HG02852 (cell line): ENCODE results near the gene WDR81.
A peak's percentile ranks its signal among the peaks of the same experiment; 100 is the strongest.
"Not testable (repeated sequence)": the region's sequence is repeated elsewhere in the genome, so short reads cannot be mapped to it uniquely, and the experiment has no call there.

ENCODE experiments used
- ATAC-seq: cut with Tn5 transposase; IDR thresholded peaks from one replicate; pipeline ENCODE4 v1.9.1; 2021; ENCODE audit warnings: mild to moderate bottlenecking, moderate library complexity; ENCODE audit not compliant: unreplicated experiment

WDR81 gene

DNA sequence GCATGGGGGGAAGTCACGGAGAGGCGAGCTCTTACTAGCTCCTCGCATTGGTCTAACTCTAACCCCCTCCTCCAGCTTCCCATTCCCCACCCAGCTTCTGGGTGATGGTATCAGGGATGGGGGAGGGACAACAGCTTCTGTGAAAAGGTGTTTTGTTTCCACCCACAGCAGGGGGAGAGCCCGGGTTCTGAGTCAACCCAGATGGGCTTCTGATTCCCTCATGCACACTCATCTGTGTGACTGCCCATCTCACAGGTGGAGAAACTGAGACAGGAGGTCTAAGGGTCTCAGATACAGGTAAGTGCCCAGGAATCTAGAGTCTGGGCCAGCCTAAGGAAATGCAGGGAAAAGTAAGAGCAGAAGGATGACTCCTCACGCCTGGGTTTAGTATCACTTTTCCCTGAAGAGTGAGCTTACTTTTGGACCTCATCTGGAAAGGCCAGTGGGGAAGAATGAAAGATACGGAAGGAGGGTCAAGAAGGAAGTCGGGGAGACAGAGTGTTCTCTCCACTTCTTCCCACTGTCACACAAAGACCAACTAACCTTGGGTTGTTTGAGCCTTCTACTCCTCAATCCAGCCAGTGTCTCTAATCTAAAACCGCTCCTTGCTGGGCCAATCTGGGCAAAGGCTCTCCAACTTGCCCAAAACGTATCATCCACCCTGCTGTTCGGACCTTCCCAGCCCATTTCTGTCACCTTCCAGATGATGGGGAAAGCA lies 11.2 kb upstream of the WDR81 start:
- no peak for ATAC-seq

DNA sequence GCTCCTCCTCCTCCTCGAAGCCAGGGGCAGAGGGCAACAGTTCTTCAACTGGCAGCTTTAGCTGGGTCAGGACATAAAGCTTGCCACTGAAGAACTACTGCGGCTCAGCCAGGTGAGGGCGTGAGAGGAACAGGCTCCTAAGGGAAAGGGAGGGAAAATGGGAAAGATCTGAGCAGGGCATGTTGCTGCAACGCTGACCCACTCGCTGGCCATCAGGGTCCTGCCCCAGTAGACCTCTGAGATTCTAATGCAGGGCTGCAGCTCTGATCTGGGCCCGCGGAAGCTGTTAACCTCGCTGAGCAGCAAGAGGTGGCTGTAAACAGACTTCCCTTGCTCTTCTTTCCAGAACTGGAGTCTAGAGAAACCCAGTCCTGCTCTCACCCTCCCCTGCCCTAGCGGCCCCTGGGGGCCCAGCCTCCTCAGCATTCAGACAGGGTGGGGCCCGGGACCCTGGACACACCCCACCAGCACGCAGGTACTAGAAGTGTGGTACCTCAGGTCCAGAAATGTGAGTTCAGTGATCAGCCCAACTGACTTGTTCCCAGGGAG lies 10.6 kb upstream of the WDR81 start:
- ATAC-seq, result no peak

DNA sequence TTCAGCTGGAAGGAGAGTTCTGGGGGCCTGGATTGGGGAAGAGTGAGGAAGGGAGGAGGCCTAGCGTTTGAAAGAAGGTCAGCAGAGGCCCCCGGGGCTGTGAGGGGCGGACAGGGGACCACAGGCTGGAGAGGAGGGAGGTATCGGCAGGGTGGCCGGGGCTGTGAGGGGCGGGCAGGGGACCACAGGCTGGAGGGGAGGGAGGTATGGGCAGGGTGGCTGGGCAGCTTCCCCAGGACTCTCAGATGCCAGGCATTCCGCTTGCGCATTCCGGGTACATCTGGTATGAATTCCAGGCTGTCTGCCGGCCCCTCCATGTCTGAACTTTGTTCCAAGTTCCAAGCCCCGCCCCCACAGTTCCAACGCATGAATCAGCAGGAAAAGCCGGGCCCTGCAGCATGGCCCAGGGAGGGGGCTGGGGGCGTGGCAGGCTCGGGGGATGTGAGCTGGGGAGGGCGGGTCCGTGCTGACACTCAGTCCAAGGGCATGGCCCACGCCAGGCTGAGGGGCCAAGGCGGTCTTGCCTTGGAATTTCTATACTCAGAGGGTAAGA lies 10.0 kb upstream of the WDR81 start:
- no peak for ATAC-seq

DNA sequence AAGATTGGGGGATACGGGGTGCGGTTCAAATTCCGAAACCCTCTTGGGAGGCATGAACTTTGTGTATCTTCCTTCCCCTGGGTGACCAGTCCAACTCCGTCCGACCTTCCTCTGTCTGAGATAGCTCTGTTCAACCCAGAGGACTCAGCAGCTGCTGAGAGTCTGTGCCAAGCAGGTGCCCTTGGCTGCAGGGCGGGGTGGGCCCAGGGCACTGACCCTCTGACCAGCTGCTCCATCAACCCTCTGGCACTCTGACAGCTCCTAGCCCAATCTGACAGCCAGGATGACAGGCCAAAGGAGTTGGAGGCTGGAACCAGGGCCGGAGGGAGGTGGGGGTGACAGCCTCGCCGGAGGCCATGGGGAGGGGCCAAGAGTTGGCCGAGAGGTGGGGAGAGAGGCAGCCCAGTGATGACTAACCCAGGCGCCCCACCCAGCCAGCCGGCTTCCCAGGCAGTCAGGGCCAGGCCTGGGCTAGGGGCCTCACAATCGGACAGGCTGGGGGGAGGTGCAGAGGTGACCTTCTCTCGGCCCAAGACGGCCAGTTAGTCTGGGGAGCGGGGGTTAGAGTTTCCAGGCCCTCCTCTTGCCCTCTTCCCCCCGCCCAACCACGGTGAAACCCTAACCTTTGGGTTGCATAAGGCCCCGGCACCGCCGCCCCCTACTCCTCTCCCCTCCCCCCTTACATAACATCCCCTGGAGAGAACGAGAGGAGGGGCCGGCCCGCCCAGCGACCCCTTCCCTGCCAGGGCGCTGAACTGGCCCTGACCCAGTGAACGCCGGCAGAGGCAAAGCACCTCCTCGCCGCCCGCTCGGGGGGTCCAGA lies 9.3 kb upstream of the WDR81 start:
- no peak for ATAC-seq

DNA sequence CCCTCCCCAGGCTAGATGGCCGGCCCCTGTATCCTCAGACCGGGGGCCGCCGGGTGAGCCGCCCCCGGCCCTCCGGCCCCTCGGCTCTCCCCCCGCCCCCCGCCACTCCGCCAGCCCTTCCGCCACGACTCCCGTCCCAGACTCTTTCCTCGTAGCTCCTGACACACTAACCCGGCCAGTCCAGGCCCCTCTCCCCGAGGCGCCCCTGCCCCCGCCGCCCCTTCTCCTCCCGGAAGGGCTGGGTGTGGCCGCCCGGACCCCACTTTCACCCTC lies 8.8 kb upstream of the WDR81 start:
- no peak for ATAC-seq

DNA sequence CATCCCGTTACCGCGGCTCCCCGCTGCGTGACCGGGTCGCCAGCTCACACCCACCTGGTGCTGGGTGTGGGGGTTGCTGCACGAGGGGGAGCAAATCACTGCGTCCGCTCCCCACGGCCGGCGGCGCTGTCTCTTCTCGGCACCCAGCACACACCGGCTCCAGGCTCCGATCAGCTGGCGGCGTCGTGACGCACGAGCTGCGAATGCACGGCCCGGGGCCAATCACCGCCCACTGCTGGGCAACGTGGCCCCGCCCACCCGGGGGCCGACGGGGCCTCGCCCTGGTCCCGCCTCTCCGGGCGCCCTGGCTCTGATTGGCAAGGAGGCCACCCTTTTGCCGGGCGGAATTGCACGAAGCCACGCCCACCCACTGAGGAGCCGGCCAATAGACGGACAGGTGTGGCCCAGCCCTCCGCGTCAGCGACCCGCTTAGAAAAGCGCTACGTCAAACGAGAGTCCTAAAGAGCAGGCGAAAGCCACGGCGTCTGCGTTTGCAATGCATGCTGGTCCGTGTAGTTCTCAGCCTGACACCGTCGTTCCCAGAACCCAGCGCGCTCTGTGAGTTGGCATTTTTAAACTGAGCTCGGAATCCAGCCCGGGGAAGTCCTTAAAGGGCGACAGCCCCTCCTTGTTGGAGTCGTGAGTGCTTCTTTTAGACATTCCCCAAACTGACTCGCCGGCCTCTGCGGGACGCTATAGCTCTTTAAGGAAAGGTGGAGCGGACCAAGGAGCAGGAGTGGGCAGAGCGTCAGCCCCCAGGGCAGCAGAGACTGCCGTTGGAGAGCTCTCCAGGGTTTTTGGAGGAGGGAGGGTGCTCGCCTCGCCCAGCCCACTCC lies 8.2 kb upstream of the WDR81 start:
- peak; percentile 74 for ATAC-seq

DNA sequence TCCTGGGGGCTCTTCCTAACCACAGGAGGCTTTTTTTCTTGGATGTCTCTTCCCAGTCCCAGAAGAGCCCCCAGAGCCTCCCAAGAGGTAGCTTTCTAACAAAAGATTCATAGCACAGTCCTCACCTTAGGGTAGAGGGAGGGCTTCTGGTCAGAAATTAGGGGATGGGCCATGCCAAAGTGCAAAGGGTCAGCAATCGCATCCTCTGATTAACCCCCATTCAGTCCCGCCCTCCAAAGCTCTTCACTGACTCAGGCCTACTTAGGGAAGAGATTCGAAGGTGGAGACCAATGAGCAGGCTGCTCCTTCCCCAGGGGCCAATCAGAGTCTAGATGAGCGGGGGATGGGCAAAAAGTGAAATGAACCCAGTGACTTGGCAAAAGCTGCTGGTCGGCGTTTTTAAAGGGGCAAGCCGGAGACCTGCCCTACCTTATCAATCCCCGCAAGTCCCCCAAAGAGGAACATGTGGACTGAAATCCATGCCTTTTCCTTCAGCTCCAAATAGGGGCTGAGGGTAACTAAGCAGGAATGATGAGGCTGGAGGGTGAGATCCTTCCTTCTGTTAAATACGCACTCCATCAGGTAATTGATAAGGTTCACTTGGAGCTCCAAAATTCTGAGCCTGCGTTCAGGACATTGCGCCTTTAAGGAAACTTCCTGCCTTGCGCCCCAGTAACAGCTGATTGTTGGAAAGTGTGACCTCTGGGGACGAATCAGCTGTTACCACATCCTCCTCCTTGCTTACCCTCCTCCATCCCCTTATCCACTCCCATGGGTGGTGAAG lies 7.4 kb upstream of the WDR81 start:
- ATAC-seq, result peak; percentile 43

DNA sequence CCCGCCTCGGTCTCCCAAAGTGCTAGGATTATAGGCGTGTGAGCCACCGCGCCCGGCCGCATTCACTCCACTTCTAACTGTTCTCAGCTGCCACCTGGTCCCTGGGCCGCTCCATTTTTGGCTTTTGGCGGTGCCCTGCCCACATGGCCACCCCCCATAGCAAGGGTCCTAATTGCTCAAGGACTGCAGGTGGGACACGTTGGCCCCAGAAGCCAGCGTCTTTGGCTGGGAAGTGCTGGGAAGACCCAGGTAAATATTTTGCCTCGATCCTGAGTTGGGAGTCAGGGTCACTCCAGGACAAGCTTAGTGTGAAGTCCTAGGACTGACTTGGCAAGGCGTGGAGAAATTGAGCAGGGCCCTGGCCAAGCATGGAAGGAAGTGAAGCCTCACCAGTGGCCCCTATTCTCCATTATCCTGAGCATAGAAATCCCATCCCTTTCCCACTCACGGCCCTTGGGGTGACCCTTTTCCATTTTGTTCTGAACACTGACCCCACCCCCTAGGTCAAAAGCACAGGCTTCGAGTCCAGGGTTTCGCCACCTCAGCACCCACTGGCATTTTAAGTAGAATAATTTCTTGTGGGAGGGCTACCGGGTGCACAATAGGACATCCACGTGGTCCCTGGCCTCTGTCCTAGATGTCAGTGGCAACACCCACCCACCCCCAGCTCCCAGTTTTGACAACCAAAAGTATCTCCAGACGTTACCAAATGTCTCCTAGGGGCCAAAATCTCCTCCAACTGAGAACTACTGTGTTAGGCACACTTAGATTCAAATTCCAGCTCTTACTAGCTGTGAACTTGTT lies 5.9 kb upstream of the WDR81 start:
- no peak for ATAC-seq

DNA sequence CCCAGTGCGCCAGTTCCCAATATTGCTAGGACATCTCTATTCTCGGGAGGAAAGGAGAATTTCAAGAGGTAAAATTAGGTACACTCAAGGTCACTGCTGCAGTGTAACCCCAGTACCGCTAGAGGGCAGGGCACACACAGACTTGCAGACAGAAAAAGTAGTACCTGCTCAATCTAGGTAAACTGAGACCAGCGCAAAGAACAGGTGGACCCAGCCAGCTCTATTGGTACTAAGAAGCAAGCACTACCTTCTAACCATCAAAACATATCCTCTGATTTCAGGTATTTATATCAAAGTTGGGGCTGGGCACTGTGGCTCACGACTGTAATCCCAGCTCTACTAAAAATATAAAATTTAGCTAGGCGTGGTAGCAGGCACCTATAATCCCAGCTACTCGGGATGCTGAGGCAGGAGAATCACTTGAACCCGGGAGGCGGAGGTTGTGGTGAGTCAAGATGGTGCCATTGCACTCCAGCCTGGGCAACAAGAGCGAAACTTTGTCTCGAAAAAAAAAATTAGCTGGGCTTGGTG lies 3.6 kb upstream of the WDR81 start:
- ATAC-seq, result no peak

DNA sequence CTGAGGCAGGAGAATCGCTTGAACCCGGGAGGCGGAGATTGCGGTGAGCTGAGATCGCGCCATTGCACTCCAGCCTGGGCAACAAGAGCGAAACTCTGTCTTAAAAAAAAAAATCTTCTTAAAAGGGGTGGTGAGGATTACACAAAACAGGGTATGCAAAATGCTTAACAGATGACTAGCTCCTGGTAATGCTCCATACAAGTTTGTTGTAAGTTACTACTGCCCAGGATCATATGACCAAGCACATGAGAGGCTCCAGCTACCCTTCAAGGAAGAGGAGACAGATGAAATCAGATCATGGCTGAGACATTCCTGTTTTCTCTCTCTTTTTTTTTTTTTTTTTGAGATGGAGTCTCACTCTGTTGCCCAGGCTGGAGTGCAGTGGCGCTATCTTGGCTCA lies 2.5 kb upstream of the WDR81 start:
- not testable (repeated sequence) for ATAC-seq

DNA sequence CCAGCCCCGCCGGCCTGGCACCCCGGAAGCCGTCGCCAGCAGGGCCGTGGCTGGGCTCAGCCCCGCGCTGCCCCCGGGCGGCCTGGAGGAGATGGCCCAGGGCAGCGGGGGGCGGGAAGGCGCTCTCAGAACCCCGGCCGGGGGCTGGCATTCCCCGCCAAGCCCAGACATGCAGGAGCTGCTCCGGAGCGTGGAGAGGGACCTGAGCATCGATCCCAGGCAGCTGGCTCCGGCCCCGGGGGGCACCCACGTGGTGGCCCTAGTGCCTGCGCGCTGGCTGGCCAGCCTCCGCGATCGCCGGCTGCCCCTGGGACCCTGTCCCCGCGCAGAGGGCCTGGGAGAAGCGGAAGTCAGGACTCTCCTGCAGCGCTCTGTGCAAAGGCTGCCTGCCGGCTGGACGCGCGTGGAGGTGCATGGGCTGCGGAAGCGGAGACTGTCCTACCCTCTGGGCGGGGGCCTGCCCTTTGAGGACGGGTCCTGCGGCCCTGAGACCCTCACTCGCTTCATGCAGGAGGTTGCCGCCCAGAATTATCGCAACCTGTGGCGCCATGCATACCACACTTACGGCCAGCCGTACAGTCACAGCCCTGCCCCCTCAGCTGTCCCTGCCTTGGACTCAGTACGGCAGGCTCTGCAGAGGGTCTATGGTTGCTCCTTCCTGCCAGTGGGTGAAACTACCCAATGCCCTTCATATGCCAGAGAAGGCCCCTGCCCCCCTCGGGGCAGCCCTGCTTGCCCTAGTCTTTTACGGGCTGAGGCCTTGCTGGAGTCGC lies 551 bp downstream of the WDR81 start:
- peak; percentile 30 for ATAC-seq

DNA sequence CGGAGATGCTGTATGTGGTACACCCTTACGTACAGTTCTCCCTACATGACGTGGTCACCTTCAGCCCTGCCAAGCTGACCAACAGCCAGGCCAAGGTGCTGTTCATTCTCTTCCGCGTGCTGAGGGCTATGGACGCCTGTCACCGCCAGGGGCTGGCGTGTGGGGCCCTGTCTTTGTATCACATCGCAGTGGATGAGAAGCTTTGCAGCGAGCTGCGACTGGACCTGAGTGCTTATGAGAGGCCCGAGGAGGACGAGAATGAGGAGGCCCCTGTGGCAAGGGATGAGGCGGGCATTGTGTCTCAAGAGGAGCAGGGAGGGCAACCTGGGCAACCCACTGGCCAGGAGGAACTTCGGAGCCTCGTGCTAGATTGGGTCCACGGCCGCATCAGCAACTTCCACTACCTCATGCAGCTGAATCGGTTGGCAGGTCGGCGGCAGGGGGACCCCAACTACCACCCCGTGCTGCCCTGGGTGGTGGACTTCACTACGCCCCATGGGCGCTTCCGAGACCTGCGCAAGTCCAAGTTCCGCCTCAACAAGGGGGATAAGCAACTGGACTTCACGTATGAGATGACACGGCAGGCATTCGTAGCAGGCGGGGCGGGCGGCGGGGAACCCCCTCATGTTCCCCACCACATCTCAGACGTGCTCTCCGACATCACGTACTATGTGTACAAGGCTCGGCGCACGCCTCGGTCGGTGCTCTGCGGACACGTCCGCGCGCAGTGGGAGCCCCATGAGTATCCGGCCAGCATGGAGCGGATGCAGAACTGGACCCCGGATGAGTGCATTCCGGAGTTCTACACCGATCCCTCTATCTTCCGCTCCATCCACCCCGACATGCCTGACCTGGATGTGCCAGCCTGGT lies 1.4 kb downstream of the WDR81 start:
- no peak for ATAC-seq

DNA sequence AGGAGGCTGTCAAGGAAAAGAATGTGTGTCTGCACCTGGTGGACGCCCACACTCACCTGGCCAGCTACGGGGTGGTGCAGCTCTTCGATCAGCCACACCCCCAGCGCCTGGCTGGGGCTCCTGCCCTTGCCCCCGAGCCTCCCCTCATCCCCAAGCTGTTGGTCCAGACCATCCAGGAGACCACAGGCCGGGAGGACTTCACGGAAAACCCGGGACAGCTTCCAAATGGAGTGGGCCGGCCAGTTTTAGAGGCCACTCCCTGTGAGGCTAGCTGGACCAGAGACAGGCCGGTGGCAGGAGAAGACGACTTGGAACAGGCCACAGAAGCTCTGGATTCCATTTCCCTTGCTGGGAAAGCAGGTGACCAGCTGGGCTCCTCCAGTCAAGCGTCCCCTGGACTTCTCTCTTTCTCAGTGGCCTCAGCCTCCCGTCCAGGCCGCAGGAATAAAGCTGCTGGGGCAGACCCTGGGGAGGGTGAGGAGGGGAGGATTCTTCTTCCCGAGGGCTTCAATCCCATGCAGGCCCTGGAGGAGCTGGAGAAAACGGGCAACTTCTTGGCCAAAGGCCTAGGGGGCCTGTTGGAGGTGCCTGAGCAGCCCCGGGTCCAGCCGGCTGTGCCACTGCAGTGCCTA lies 2.2 kb downstream of the WDR81 start:
- ATAC-seq, result no peak

DNA sequence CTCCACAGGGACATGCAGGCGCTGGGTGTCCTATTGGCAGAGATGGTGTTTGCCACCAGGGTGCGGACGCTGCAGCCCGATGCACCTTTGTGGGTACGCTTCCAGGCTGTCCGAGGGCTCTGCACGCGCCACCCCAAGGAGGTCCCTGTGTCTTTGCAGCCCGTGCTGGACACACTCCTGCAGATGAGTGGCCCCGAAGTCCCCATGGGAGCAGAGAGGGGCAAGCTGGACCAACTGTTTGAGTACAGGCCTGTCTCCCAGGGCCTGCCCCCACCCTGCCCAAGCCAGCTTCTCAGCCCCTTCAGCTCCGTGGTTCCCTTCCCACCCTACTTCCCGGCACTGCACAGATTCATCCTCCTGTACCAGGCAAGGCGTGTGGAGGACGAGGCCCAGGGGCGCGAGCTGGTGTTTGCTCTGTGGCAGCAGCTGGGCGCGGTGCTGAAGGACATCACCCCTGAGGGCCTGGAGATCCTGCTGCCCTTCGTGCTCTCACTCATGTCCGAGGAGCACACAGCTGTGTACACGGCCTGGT lies 2.8 kb downstream of the WDR81 start:
- ATAC-seq, result no peak

DNA sequence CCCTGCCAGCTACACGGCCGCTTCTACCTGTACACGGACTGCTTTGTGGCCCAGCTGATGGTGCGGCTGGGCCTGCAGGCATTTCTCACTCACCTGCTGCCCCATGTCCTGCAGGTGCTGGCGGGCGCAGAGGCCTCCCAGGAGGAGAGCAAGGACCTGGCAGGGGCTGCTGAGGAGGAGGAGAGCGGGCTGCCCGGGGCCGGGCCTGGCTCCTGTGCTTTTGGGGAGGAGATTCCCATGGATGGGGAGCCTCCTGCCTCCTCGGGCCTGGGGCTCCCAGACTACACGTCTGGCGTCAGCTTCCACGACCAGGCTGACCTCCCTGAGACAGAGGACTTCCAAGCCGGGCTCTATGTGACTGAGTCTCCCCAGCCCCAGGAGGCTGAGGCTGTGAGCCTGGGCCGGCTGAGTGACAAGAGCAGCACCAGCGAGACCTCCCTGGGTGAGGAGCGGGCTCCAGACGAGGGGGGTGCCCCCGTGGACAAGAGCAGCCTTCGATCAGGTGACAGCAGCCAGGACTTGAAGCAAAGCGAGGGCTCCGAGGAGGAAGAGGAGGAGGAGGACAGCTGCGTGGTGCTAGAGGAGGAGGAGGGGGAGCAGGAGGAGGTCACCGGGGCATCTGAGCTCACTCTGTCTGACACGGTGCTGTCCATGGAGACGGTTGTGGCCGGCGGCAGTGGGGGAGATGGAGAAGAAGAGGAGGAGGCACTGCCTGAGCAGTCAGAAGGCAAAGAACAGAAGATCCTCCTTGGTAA lies 3.5 kb downstream of the WDR81 start:
- no peak for ATAC-seq

DNA sequence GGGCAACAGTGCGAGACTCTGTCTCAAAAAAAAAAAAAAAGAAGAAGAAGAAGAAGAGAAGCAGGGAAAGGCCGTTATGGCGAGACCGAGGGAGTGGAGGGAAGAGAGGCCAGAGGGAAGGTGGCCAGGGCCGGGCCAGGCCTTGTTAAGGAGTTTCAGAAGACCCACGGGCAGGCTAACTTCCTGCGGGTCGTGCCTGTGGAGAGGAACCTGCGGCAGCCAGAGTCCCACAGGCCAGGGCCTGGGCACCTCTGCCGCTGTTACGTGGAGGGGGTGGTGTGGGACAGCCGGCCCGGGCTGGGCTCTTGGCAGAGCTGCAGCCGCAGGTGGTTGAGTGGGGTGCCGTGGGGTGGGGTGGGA lies 5.4 kb downstream of the WDR81 start:
- ATAC-seq, result no peak
